HCT116 (cell line): ENCODE results near the gene LRRC4B. TPM values are rescaled to one million over a fixed set of nuclear protein-coding genes. Genes with fewer than 3 reads are reported as not detected.

ENCODE experiments used
- ATAC-seq: fragments of 200-7000 bp; cut with Tn5 transposase; 2 replicates; pipeline ENCODE4 v1.9.1; 2020; ENCODE audit warnings: mild to moderate bottlenecking, moderate library complexity
- BruUV-seq: library from RNA; stranded (reverse); fragments of 400-500 nt; replicated peaks from 2 replicates; lab custom pipeline; 2021; lab: Mats Ljungman, UMichigan
- CTCF ChIA-PET: fragments of 300-600 bp; sonication (Branson Sonifier 250); formaldehyde crosslinking; loops from one replicate; lab custom pipeline; 2021; ENCODE audit warnings: antibody characterized with exemption; lab: Charles Lee
- POLR2A ChIA-PET: fragments of 300-600, 350-600 bp; sonication (Branson Sonifier 250); formaldehyde crosslinking; loops from one replicate; lab custom pipeline; 2021; ENCODE audit warnings: antibody characterized with exemption; lab: Charles Lee
- RAD21 ChIA-PET, 2 experiments: fragments of 300-600 bp; sonication (Branson Sonifier 250); formaldehyde crosslinking; loops; one replicate each; lab custom pipeline; 2023; ENCODE audit warnings: low total read pairs in 2 of 2; ENCODE audit not compliant: uncharacterized antibody in 2 of 2, unreplicated experiment in 2 of 2, low non-redundant PET in 1 of 2; lab: Charles Lee
- DNase-seq: peaks from one replicate; pipeline ENCODE4 v3.0.0-alpha.2; 2010; ENCODE audit warnings: low read depth, low spot score
- H2AFZ ChIP-seq: fragments of 200-600 bp; shearing (Covaris generic), sonication (generic); 2 replicates; pipeline ENCODE4 v1.6.1; 2017; ENCODE audit warnings: low read depth, mixed run types, mixed read lengths, antibody characterized with exemption, low read length; ENCODE audit not compliant: poor library complexity, severe bottlenecking
- H3K27ac ChIP-seq: 2 replicates; pipeline ENCODE4 v1.5.1; 2012; ENCODE audit warnings: low read depth, low read length
- H3K27me3 ChIP-seq: fragments of 200-600 bp; sonication (generic); 2 replicates; pipeline ENCODE4 v1.6.1; 2016; ENCODE audit warnings: mixed run types, low read length, mixed read lengths; ENCODE audit not compliant: insufficient read depth
- H3K36me3 ChIP-seq, 2 experiments: fragments of 200-500 bp in 1 of 2; fragments of 200-600 bp in 1 of 2; sonication (Bioruptor generic) in 1 of 2; sonication (generic) in 1 of 2; 2 replicates each; pipeline versions ENCODE4 v1.5.1 to v1.6.1; 2014 to 2016; ENCODE audit warnings: low read length in 2 of 2, inconsistent platforms in 1 of 2, mixed read lengths in 1 of 2, mixed run types in 1 of 2; ENCODE audit not compliant: insufficient read depth in 2 of 2, control insufficient read depth in 1 of 2
- H3K4me1 ChIP-seq, 2 experiments: fragments of 200-600 bp in 1 of 2; sonication (generic) in 1 of 2; 2 replicates each; pipeline versions ENCODE4 v1.5.1 to v1.6.1; 2012 to 2017; ENCODE audit warnings: low read length in 2 of 2, inconsistent platforms in 1 of 2, mild to moderate bottlenecking in 1 of 2, mixed read lengths in 1 of 2, mixed run types in 1 of 2, moderate library complexity in 1 of 2; ENCODE audit not compliant: insufficient read depth in 2 of 2, control insufficient read depth in 1 of 2
- H3K4me2 ChIP-seq: fragments of 200-600 bp; sonication (generic); 2 replicates; pipeline ENCODE4 v1.6.1; 2017; ENCODE audit warnings: mixed run types, low read length, mixed read lengths
- H3K4me3 ChIP-seq, 2 experiments: fragments of 200-600 bp in 1 of 2; sonication (generic) in 1 of 2; replicated peaks in 1 of 2; 2 replicates each; pipeline ENCODE4 v1.5.1; 2011 to 2016; ENCODE audit warnings: low read length in 2 of 2, control low read depth in 1 of 2, low read depth in 1 of 2, mild to moderate bottlenecking in 1 of 2, mixed read lengths in 1 of 2, mixed run types in 1 of 2
- H3K79me2 ChIP-seq: fragments of 200-600 bp; sonication (generic); 2 replicates; pipeline ENCODE4 v1.6.1; 2017; ENCODE audit warnings: mild to moderate bottlenecking, mixed run types, low read length, moderate library complexity, mixed read lengths; ENCODE audit not compliant: insufficient read depth
- H3K9ac ChIP-seq: fragments of 200-600 bp; sonication (generic); 2 replicates; pipeline ENCODE4 v1.6.1; 2016; ENCODE audit warnings: low read length, mixed read lengths
- H3K9me2 ChIP-seq: fragments of 200-600 bp; sonication (generic), shearing (Covaris generic); 2 replicates; pipeline ENCODE4 v1.6.1; 2017; ENCODE audit warnings: mixed run types, mild to moderate bottlenecking, moderate library complexity; ENCODE audit not compliant: insufficient read depth
- H3K9me3 ChIP-seq, 2 experiments: fragments of 200-500 bp in 1 of 2; fragments of 200-600 bp in 1 of 2; sonication (Bioruptor generic) in 1 of 2; sonication (generic) in 1 of 2; 2 replicates each; pipeline ENCODE4 v1.6.1; 2014 to 2017; ENCODE audit warnings: low read length in 2 of 2, mixed read lengths in 2 of 2, inconsistent platforms in 1 of 2, low read depth in 1 of 2, mild to moderate bottlenecking in 1 of 2, mixed run types in 1 of 2, moderate library complexity in 1 of 2; ENCODE audit not compliant: control insufficient read depth in 1 of 2, insufficient read depth in 1 of 2
- H4K20me1 ChIP-seq: fragments of 200-600 bp; sonication (generic), shearing (Covaris generic); 2 replicates; pipeline ENCODE4 v1.6.1; 2017; ENCODE audit warnings: mixed run types, mild to moderate bottlenecking, moderate library complexity; ENCODE audit not compliant: insufficient read depth
- ATF3 ChIP-seq: IDR thresholded peaks from 2 replicates; pipeline ENCODE4 v1.6.1; 2012
- CEBPB ChIP-seq: IDR thresholded peaks from 2 replicates; pipeline ENCODE4 v1.6.1; 2012; ENCODE audit warnings: low read depth
- EGR1 ChIP-seq: IDR thresholded peaks from 2 replicates; pipeline ENCODE4 v1.6.1; 2012; ENCODE audit warnings: low read depth
- ELF1 ChIP-seq: IDR thresholded peaks from 2 replicates; pipeline ENCODE4 v1.6.1; 2012; ENCODE audit warnings: low read depth, borderline replicate concordance
- EZH2phosphoT487 ChIP-seq: fragments of 200-600 bp; IDR thresholded peaks from 2 replicates; pipeline ENCODE4 v1.6.1; 2018; ENCODE audit warnings: antibody characterized with exemption, borderline replicate concordance
- FOSL1 ChIP-seq: IDR thresholded peaks from 2 replicates; pipeline ENCODE4 v1.6.1; 2012; ENCODE audit warnings: low read depth
- JUND ChIP-seq: IDR thresholded peaks from 2 replicates; pipeline ENCODE4 v1.6.1; 2012
- POLR2A ChIP-seq: IDR thresholded peaks from 2 replicates; pipeline ENCODE4 v1.7.0; 2011; ENCODE audit warnings: borderline replicate concordance; ENCODE audit not compliant: insufficient read depth, insufficient read length; ENCODE audit errors: extremely low read depth
- POLR2AphosphoS5 ChIP-seq: IDR thresholded peaks from 2 replicates; pipeline ENCODE4 v1.6.1; 2011; ENCODE audit warnings: mild to moderate bottlenecking, low read depth, low read length, moderate library complexity
- RAD21 ChIP-seq: IDR thresholded peaks from 2 replicates; pipeline ENCODE4 v1.6.1; 2012; ENCODE audit warnings: low read depth, mild to moderate bottlenecking
- SIN3A ChIP-seq: IDR thresholded peaks from 2 replicates; pipeline ENCODE4 v1.6.1; 2012; ENCODE audit warnings: low read depth
- SRF ChIP-seq: IDR thresholded peaks from 2 replicates; pipeline ENCODE4 v1.6.1; 2012; ENCODE audit warnings: low read depth
- YY1 ChIP-seq: IDR thresholded peaks from 2 replicates; pipeline ENCODE4 v1.6.1; 2011; ENCODE audit warnings: low read length, low read depth, moderate library complexity, mild to moderate bottlenecking; ENCODE audit not compliant: insufficient replicate concordance; ENCODE audit errors: extremely low read depth
- ZFX ChIP-seq: fragments of 450-650 bp; IDR thresholded peaks from 2 replicates; pipeline ENCODE4 v1.6.1; 2017
- ZNF274 ChIP-seq: fragments of 200-500 bp; sonication (Bioruptor generic); IDR thresholded peaks from 2 replicates; pipeline ENCODE4 v1.6.1; 2014; ENCODE audit warnings: mild to moderate bottlenecking, low read depth, low read length, inconsistent platforms
- intact Hi-C: fragments of 100-400 bp; cut with micrococcal nuclease; formaldehyde crosslinking; loops from 2 replicates; pipeline ENCODE4 v1.10.0; 2022
- total RNA-seq: library from RNA; stranded (reverse); gene quantifications from one replicate; pipeline ENCODE4 v1.2.1, GENCODE V29; 2021; ENCODE audit not compliant: unreplicated experiment
- TF ChIP-seq, protein P1 (sequence below), 3 experiments: fragments of 200-600 bp in 1 of 3; sonication (generic) in 1 of 3; IDR thresholded peaks in 2 of 3; conservative IDR thresholded peaks in 1 of 3; 2 replicates each; pipeline ENCODE4 v1.5.1; 2012 to 2017; ENCODE audit warnings: low read depth in 2 of 3, low read length in 2 of 3, antibody characterized with exemption in 1 of 3, borderline replicate concordance in 1 of 3, control low read depth in 1 of 3, mild to moderate bottlenecking in 1 of 3, mixed read lengths in 1 of 3, mixed run types in 1 of 3, moderate library complexity in 1 of 3; ENCODE audit not compliant: insufficient read depth in 1 of 3
- TF ChIP-seq, protein P2 (sequence below): IDR thresholded peaks from 2 replicates; pipeline ENCODE4 v1.6.1; 2012
- TF ChIP-seq, protein P3 (sequence below): IDR thresholded peaks from 2 replicates; pipeline ENCODE4 v1.6.1; 2011; ENCODE audit warnings: mild to moderate bottlenecking, low read length, moderate library complexity; ENCODE audit not compliant: insufficient replicate concordance; ENCODE audit errors: extremely low read depth

Gene LRRC4B
- total RNA-seq, 1 experiment from 2014 or later, result 0.89 TPM

- TF ChIP-seq, protein P1, sequence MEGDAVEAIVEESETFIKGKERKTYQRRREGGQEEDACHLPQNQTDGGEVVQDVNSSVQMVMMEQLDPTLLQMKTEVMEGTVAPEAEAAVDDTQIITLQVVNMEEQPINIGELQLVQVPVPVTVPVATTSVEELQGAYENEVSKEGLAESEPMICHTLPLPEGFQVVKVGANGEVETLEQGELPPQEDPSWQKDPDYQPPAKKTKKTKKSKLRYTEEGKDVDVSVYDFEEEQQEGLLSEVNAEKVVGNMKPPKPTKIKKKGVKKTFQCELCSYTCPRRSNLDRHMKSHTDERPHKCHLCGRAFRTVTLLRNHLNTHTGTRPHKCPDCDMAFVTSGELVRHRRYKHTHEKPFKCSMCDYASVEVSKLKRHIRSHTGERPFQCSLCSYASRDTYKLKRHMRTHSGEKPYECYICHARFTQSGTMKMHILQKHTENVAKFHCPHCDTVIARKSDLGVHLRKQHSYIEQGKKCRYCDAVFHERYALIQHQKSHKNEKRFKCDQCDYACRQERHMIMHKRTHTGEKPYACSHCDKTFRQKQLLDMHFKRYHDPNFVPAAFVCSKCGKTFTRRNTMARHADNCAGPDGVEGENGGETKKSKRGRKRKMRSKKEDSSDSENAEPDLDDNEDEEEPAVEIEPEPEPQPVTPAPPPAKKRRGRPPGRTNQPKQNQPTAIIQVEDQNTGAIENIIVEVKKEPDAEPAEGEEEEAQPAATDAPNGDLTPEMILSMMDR (IDR thresholded peaks at IDR 0.05 in 2 of 3, conservative IDR thresholded peaks at IDR 0.05 in 1 of 3; ENCODE audit: borderline replicate concordance in 1 of 3, insufficient read depth in 1 of 3, low read depth in 2 of 3, low read length in 2 of 3), result no peak
- TF ChIP-seq JUND, result no peak
- TF ChIP-seq POLR2AphosphoS5, result no peak
- TF ChIP-seq ATF3, result no peak
- TF ChIP-seq ZFX, result no peak
- no peak for TF ChIP-seq FOSL1
- TF ChIP-seq POLR2A, result no peak
- no peak for TF ChIP-seq ELF1
- no peak for TF ChIP-seq RAD21
- no peak for TF ChIP-seq SIN3A
- TF ChIP-seq SRF, result no peak
- TF ChIP-seq, all 23 proteins: peak for 0
These were observed 21.6 kb downstream of the LRRC4B start (continued) for GRCh38 chr19:50546527-50547221.

GRCh38 chr19:50542943-50543342 is 25.3 kb downstream of the LRRC4B start:
- Histone ChIP-seq H3K27ac (no peak overlapping the region), H3K4me1 (no peaks in the 10 kb centered on the region), H3K79me2 (no peaks in the 10 kb centered on the region), H3K9ac (no peak overlapping the region), H3K9me3 (no peaks in the 10 kb centered on the region)
- no peak for TF ChIP-seq EZH2phosphoT487
- TF ChIP-seq CEBPB, result no peak
- no peak for TF ChIP-seq ELF1
- TF ChIP-seq, protein P1 (IDR thresholded peaks at IDR 0.05 in 2 of 3, conservative IDR thresholded peaks at IDR 0.05 in 1 of 3; ENCODE audit: borderline replicate concordance in 1 of 3, insufficient read depth in 1 of 3, low read depth in 2 of 3, low read length in 2 of 3), result no peak
- TF ChIP-seq POLR2A, result no peak
- TF ChIP-seq JUND, result no peak
- no peak for TF ChIP-seq ATF3
- TF ChIP-seq, protein P2, sequence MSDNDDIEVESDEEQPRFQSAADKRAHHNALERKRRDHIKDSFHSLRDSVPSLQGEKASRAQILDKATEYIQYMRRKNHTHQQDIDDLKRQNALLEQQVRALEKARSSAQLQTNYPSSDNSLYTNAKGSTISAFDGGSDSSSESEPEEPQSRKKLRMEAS, result no peak
- TF ChIP-seq ZNF274, result no peak
- TF ChIP-seq, protein P3, sequence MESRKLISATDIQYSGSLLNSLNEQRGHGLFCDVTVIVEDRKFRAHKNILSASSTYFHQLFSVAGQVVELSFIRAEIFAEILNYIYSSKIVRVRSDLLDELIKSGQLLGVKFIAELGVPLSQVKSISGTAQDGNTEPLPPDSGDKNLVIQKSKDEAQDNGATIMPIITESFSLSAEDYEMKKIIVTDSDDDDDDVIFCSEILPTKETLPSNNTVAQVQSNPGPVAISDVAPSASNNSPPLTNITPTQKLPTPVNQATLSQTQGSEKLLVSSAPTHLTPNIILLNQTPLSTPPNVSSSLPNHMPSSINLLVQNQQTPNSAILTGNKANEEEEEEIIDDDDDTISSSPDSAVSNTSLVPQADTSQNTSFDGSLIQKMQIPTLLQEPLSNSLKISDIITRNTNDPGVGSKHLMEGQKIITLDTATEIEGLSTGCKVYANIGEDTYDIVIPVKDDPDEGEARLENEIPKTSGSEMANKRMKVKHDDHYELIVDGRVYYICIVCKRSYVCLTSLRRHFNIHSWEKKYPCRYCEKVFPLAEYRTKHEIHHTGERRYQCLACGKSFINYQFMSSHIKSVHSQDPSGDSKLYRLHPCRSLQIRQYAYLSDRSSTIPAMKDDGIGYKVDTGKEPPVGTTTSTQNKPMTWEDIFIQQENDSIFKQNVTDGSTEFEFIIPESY, result no peak
- no peak for TF ChIP-seq EGR1
- TF ChIP-seq YY1, result no peak
- TF ChIP-seq, all 23 proteins: peak for 0
- H3K9me2 ChIP-seq, result no peaks in the 10 kb centered on the region
- H3K27me3 ChIP-seq, result no peaks in the 10 kb centered on the region
- H3K4me2 ChIP-seq, result no peak overlapping the region
- H2AFZ ChIP-seq, result no peak overlapping the region
- DNase-seq (no peak), ATAC-seq (no peak)
- BruUV-seq, result no TSS peak
- intact Hi-C loops, result no loop called here
- RAD21 ChIA-PET, result no interaction called here
- no peak overlapping the region for H3K4me3 ChIP-seq
- no peaks in the 10 kb centered on the region for H3K36me3 ChIP-seq
- no peaks in the 10 kb centered on the region for H4K20me1 ChIP-seq
- POLR2A ChIA-PET, result no interaction called here
- CTCF ChIA-PET, result no interaction called here
